Esophagus muscularis mucosa (tissue), 4 donors: ENCODE results near the gene PEA15. TPM values are rescaled to one million over a fixed set of nuclear protein-coding genes. Genes with fewer than 3 reads are reported as not detected.

Experiments used
- DNase-seq: peaks from one replicate; pipeline ENCODE4 v3.0.0-alpha.2; 2017; ENCODE audit errors: extremely low spot score
- H3K27ac ChIP-seq, 4 donors: fragments of 200-600 bp; sonication (generic); replicated peaks in 1 of 4; 1 replicate in 3 of 4; 2 replicates in 1 of 4; pipeline ENCODE4 v1.5.1; 2016 to 2019; ENCODE audit warnings: mild to moderate bottlenecking in 1 of 4
- H3K27me3 ChIP-seq, 4 donors: fragments of 200-600 bp; sonication (generic); one replicate each; pipeline versions ENCODE4 v1.5.1 to v1.6.0; 2016 to 2019
- H3K36me3 ChIP-seq, 4 donors: fragments of 200-600 bp; sonication (generic); one replicate each; pipeline ENCODE4 v1.5.1; 2016 to 2019
- H3K4me1 ChIP-seq, 4 donors: fragments of 200-600 bp; sonication (generic); one replicate each; pipeline ENCODE4 v1.5.1; 2016 to 2019
- H3K4me3 ChIP-seq, 4 donors: fragments of 200-600 bp; sonication (generic); 1 replicate in 2 of 4; 2 replicates in 2 of 4; pipeline ENCODE4 v1.5.1; 2016 to 2019; ENCODE audit warnings: mild to moderate bottlenecking in 4 of 4, moderate library complexity in 1 of 4
- H3K9me3 ChIP-seq, 4 donors: fragments of 200-600 bp; sonication (generic); 1 replicate in 3 of 4; 2 replicates in 1 of 4; pipeline ENCODE4 v1.5.1; 2016 to 2019
- CTCF ChIP-seq, 3 experiments: fragments of 200-600 bp in 2 of 3; fragments of 450-650 bp in 1 of 3; sonication (generic) in 2 of 3; IDR thresholded peaks; one replicate each; pipeline ENCODE4 v1.5.1; 2017 to 2019; ENCODE audit warnings: antibody characterized with exemption in 3 of 3, mild to moderate bottlenecking in 2 of 3, moderate library complexity in 1 of 3
- EP300 ChIP-seq: sonication (generic); formaldehyde crosslinking; IDR thresholded peaks from one replicate; pipeline ENCODE4 v1.6.1; 2017; ENCODE audit warnings: antibody characterized with exemption
- POLR2A ChIP-seq: fragments of 450-650 bp; IDR thresholded peaks from one replicate; pipeline ENCODE4 v1.6.1; 2017; ENCODE audit warnings: antibody characterized with exemption, moderate library complexity, mild to moderate bottlenecking, low read depth
- POLR2AphosphoS5 ChIP-seq, 2 donors: sonication (generic); formaldehyde crosslinking; IDR thresholded peaks; one replicate each; pipeline ENCODE4 v1.6.1; 2017; ENCODE audit warnings: antibody characterized with exemption in 2 of 2
- WGBS: methylation state at CpG from one replicate; pipeline ENCODE4 v1.1.5; 2018; 5-methylcytosine and 5-hydroxymethylcytosine counted together
- intact Hi-C: fragments of 100-400 bp; cut with DNase I; formaldehyde crosslinking; loops from one replicate; pipeline ENCODE4 v1.15.1; 2023
- total RNA-seq, 4 donors: library from RNA; depleted of rRNA; stranded (reverse); fragments of >200 nt; gene quantifications; one replicate each; pipeline versions ENCODE4 v1.1.0 to v1.2.1, GENCODE V29; 2016

The PEA15 gene
- total RNA-seq, 4 donors from 2014 or later = 161 to 286 (median 239) TPM

- Histone ChIP-seq H3K27ac (peak overlapping the region in 1 of 4 donors; percentile 15), H3K4me3 (no peak overlapping the region), H3K36me3 (peaks cover 58 to 95% (median 87%) of the 10 kb centered on the region in 4 donors), H3K9me3 (no peaks in the 10 kb centered on the region), H3K27me3 (no peaks in the 10 kb centered on the region), H3K4me1 (peaks cover 49 to 67% (median 52%) of the 10 kb centered on the region in 4 donors)
- intact Hi-C loops = loop anchor here (5.0 kb wide), 1 partner anchor 38 kb away; no protein-coding TSS in a partner anchor
- TF ChIP-seq CTCF (IDR thresholded peaks at IDR 0.05) (no peak), POLR2AphosphoS5 (IDR thresholded peaks at IDR 0.05) (no peak), POLR2A (no peak), EP300 (no peak)
- DNase-seq = peak; percentile 89
- WGBS = 79% methylated on average over 3 of the region's 3 CpGs
Measured at GRCh38 chr1:160214481-160215140, 9.4 kb downstream of the PEA15 start.

- intact Hi-C loops = loop anchor here (5.0 kb wide), 1 partner anchor 36 kb away; no protein-coding TSS in a partner anchor
- peaks cover 39 to 58% (median 46%) of the 10 kb centered on the region in 4 donors for H3K4me1 ChIP-seq
- peak overlapping the region; percentile 15 to 79 (median 68) for H3K27ac ChIP-seq
- no peak overlapping the region for H3K4me3 ChIP-seq
- no peak for DNase-seq
- no peaks in the 10 kb centered on the region for H3K9me3 ChIP-seq
- no peaks in the 10 kb centered on the region for H3K27me3 ChIP-seq
- peaks cover 69 to 99% (median 98%) of the 10 kb centered on the region in 4 donors for H3K36me3 ChIP-seq
- TF ChIP-seq POLR2AphosphoS5 (IDR thresholded peaks at IDR 0.05) (no peak), POLR2A (no peak), CTCF (IDR thresholded peaks at IDR 0.05) (no peak), EP300 (no peak)
Measured at GRCh38 chr1:160216301-160216700, 11.1 kb downstream of the PEA15 start.

GRCh38 chr1:160217481-160218051 lies 12.4 kb downstream of the PEA15 start:
- H3K4me3 ChIP-seq = no peak overlapping the region
- peaks cover 35 to 54% (median 45%) of the 10 kb centered on the region in 4 donors for H3K4me1 ChIP-seq
- DNase-seq = peak; percentile 80
- 55% methylated on average over 10 of the region's 10 CpGs for WGBS
- H3K9me3 ChIP-seq = no peaks in the 10 kb centered on the region
- H3K27me3 ChIP-seq = no peaks in the 10 kb centered on the region
- TF ChIP-seq POLR2AphosphoS5 (IDR thresholded peaks at IDR 0.05) (peak in 1 of 2 donors; percentile 34), CTCF (IDR thresholded peaks at IDR 0.05) (no peak)
- peak overlapping the region; percentile 60 to 79 (median 76) for H3K27ac ChIP-seq
- intact Hi-C loops = loop anchor here (5.0 kb wide), 1 partner anchor 35 kb away; no protein-coding TSS in a partner anchor
- H3K36me3 ChIP-seq = peaks cover 62 to 98% (median 97%) of the 10 kb centered on the region in 4 donors

GRCh38 chr1:160219062-160219929 lies 14.1 kb downstream of the PEA15 start:
- Histone ChIP-seq H3K27me3 (no peaks in the 10 kb centered on the region), H3K4me3 (no peak overlapping the region), H3K36me3 (peaks cover 63 to 98% (median 97%) of the 10 kb centered on the region in 4 donors), H3K27ac (peak overlapping the region; percentile 60 to 79 (median 76)), H3K9me3 (no peaks in the 10 kb centered on the region), H3K4me1 (peaks cover 35 to 54% (median 45%) of the 10 kb centered on the region in 4 donors)
- intact Hi-C loops = loop anchor here (5.0 kb wide), 1 partner anchor 33 kb away; no protein-coding TSS in a partner anchor
- WGBS = 33% methylated on average over 4 of the region's 4 CpGs
- TF ChIP-seq EP300 (no peak), POLR2AphosphoS5 (IDR thresholded peaks at IDR 0.05) (peak; percentile 50 to 53), CTCF (IDR thresholded peaks at IDR 0.05) (peak; percentile 64 to 76 (median 74))
- DNase-seq = no peak
